ENCODE measurements around the gene RAB26. TPM values are rescaled to one million over a fixed set of nuclear protein-coding genes. Genes with fewer than 3 reads are reported as not detected.

Gene RAB26
- total RNA-seq, 1 donor from 2014 or later, result 0.44 TPM

DNA sequence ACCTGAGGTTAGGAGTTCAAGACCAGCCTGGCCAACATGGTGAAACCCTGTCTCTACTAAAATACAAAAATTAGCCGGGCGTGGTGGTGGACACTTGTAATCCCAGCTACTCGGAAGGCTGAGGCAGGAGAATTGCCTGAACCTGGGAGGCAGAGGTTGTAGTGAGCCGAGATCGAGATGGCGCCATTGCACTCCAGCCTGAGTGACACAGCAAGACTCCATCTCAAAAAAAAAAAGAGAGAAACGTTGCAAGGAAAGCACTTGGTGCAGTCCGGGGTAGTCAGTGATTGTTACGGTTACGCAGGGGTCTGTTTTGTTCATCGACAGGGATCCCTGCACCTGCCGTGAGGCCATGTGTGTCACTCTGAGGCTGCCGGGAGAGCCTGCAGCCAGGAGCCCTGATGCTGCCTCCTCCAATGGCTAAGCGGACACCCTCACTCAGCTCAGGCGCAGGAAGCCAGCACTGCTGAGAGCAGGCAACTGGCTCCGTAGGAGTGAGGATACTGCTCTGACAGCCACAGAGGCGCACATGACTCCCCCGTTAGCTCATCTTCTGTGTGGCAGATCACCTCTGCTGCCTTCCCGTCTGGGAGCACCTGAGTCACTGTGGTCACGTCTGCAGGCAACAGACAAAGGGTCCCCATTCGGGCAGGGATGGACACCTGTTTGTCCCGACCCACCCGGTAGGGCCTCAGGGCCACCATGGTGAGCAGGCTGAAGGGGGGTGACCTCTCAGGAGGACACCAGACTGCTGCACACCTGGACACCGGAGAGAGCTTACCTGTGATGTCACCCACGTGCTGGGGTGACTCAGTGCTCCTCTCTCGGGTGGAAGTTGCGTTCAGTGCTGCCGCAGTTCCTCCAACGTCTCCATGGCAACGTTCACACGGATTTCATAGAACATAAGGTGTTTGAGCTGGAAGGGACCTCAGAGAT lies 5.2 kb upstream of the RAB26 start:
- intact Hi-C loops (cut with micrococcal nuclease), result loop anchor here (5.0 kb wide), 1 partner anchor 281 kb away; no protein-coding TSS in a partner anchor

DNA sequence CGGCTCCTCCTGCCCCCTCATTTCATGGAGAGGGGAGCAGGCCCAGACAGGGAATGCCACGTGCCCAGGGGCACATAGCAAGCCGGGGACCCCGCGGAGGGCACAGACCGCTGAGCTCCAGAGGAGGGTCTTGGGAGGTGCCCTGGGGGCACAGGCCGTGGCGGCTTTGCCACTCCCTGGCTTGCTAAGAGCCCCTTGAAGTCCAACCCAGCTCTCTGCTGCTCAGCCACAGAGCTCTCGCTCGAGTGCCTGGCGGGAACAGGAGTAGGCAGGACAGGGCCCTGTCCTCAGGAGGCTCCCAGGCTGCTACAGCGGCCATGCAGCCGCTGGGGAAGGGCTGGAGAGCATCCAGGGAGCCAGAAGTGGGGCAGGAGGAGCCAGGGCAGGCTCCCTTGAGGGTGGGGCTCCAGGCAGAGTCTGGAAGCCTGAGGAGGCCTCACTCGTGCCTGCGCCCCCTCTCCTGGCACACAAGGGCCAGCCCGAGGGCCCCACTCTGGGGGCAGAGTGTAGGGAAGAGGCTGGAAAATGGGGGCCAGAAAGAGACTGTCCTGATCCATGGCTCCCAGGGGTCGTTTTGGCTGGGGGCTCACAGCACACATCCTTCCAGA lies 4.4 kb upstream of the RAB26 start:
- intact Hi-C loops (cut with micrococcal nuclease), result loop anchor here (5.0 kb wide), 1 partner anchor 282 kb away; no protein-coding TSS in a partner anchor

DNA sequence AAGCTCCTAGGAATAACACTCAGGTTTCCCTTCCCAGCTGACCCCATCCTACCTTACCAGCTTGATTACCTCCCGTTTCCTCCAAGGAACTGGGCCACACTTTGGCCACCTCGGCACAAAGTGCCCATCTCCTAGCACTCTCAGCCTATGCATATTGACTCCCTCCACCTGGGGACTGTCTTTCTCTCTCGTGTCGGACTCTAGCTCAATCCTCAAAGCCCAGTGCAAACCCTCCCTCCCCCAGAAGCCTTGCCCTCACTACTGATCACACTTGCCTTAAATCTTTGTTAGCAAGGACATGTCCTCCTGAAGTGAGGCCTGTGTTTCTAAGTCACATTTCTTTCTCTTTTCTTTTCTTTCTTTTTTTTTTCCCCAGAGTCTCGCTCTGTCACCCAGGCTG lies 2.6 kb upstream of the RAB26 start:
- intact Hi-C loops (cut with micrococcal nuclease), result no loop called here

DNA sequence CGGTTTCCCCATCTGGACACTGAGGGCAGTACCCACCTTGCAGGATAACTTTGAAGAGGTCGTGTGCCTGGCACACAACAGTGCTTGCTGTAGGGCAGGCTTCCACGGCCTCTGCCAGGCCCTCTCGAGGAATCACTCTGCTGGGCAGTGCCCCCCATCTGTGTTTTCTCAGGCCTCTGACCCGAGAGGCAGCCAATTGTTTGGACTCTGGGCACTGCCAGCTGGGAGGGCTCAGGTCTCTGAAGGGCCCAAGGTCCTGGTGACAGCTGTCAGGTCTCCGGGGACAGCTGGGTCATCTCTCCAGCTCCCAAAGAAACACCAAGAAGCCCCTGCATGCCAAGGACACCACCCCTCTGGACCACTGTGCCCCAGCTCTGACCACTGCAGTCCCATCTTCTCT lies 1.0 kb upstream of the RAB26 start:
- intact Hi-C loops (cut with micrococcal nuclease), result no loop called here

DNA sequence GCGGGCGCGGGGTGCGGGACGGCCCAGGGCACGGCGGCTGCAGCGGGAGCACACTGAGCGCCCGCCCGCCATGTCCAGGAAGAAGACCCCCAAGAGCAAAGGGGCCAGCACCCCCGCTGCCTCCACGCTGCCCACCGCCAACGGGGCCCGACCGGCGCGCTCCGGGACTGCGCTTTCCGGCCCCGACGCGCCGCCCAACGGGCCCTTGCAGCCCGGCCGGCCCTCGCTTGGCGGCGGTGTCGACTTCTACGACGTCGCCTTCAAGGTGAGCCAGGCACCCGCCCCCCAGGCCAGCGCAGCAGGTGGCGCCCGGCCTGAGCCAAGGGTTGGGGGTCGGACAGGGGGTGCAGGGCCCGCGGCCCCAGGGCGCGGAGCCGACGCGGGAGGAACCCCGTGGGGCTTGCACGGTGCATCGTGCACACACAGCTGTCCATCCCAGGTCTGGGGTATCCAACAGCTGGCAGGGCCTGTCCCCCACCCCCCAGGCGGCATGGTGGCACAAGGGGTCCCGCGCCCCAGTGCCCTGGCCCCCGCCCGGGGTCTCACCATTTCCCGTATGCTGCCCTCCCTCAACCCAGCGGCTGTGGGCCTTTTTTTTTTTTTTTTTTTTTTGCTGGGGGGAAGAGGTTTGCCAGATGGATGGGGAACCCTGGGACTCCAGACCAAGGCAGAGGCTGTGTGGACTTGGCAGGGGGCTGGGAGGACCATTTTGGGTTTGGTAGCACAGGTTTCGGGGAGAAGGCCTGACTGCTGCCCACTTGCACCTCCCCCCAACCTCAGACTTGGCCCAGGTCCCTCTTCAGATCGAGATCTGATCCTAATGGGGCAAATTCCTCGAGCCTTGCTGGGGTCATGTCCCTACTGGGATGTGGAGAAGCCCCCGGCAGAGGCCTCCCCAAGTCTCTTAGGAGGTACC lies 547 bp downstream of the RAB26 start:
- intact Hi-C loops (cut with micrococcal nuclease), result no loop called here

DNA sequence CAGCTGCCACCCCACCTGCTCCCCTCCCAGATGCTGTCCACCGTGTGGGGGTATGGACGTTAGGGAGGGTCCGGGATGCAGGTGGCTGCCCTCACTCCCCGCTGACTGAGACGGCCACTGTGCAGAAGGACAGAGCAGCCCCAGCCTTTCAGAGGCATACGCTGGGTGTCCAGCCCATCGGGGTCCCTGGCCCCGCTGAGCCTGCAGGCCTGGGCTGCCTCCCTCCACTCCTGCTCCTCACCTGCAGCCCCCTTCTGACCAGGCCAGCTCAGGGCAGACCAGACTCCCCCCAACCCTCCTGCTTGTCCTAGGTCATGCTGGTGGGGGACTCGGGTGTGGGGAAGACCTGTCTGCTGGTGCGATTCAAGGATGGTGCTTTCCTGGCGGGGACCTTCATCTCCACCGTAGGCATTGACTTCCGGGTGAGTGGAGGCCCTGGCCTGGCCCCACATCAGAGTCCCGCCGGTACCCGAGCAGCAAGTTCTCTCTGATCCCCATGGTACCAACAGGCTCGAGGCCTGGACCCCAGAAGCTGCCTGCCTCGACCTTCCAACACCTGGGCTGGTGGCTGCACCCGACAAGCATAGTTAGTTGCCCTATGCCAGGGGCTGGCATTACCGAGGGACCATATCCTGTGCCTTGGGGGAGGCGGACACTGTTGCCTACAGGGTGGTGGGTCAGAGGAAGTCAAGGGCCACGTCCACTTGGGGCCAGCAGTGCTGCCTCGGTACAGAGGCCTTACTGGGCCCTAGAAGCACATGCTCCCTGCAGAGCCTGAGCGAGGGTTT lies 1.4 kb downstream of the RAB26 start:
- intact Hi-C loops (cut with micrococcal nuclease), result loop anchor here (10.0 kb wide), 1 partner anchor 525 kb away; no protein-coding TSS in a partner anchor

DNA sequence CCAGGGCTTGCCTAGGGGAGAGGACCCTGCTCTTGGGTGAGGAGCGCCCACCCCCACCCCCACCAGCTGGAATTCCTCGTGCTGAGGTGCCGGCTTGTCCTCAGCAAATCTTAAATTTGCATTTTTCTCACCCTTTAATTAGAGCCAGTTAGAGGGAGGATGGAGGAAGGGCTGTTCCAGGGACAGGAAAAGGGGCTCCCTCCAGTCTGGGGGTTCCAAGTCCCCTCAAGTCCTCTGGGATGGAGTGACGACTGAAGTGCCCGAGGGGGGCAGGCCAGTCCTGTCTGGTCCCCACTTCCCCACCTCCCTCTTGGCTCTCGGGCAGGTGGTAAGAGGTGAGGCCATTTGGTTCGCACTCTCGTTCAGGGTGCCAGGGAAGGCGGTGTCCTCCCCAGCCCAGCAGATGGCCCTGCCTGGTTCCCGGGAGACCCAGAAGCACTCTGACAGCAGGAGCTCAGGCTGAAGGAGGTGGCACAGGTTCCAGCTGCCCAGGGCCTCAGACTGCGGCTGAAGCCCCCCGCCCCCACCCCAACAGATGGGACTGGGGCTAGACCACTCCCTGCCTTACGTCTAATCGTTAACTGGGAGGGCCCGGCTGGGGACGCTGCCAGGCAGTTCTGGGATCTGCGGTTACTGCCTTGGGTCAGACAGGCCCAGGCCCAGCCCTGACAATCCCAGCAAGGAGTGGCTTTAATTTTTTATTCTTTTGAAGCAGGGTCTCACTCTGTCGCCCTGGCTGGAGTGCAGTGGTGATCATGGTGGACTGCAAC lies 2.2 kb downstream of the RAB26 start:
- intact Hi-C loops (cut with micrococcal nuclease), result loop anchor here (10.0 kb wide), 1 partner anchor 524 kb away; no protein-coding TSS in a partner anchor

DNA sequence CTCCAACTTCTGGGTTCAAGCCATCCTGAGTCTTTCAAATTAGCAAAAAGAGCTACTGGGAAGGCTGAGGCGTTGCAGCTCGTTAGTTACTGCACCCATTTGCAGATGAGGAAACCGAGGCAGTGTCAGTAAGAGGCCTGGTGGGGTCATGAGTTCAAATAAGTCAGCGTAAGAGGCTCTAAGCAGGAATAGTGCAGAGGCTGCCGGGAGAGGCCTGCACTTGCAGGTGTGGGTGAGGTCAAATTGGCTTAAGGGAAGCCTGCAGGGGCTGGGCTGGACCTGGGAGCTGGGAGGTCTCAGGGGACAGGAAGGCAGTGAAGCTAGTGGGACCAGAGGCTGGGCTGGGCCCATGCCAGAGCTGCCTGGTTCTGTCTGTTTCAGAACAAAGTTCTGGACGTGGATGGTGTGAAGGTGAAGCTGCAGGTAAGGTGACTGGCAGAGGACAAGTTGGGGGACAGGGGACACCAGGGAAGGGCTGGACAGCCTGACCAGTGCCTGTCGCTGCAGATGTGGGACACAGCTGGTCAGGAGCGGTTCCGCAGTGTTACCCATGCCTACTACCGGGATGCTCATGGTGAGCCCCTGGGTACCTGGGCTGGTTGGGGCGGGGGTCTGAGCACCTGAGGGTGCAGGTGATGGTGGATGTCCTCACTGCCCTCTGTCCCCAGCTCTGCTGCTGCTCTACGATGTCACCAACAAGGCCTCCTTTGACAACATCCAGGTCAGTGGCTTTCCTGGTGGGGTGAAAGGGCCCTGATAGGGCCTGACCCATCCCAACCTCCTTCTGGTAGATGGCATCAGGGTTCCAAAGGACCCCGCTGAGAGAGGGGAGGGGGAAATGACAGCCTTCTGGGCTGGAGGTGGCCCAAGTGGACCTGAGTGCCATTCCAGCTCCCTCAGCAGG lies 3.0 kb downstream of the RAB26 start:
- intact Hi-C loops (cut with micrococcal nuclease), result loop anchor here (10.0 kb wide), 1 partner anchor 523 kb away; no protein-coding TSS in a partner anchor

DNA sequence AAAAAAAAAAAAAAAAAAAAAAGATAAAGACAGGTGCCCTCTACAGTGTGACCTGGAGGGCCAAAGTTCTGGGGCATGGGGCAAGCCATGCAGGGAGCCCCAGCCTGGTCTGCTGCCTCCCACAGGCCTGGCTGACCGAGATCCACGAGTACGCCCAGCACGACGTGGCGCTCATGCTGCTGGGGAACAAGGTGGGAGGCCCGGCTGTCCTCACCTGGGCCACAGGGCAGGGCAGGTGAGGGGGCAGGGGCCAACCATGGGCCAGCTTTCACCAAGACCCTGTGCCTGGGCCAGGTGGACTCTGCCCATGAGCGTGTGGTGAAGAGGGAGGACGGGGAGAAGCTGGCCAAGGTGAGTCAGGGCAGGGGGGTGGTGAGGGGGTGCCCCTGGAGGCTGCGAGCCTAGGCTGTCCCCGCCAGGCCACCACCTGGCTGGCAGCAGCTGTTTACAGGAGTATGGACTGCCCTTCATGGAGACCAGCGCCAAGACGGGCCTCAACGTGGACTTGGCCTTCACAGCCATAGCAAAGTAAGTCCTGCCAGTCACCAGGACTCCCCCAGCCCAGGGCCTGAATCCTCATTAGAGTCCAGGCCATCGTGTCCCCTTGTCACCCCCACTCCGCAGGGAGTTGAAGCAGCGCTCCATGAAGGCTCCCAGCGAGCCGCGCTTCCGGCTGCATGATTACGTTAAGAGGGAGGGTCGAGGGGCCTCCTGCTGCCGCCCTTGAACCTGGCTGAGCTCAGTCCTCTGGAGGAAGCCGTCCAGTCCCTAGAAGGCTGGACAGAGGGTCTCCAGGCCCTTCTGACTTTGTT lies 4.5 kb downstream of the RAB26 start:
- intact Hi-C loops (cut with micrococcal nuclease), result loop anchor here (10.0 kb wide), 1 partner anchor 522 kb away; no protein-coding TSS in a partner anchor

DNA sequence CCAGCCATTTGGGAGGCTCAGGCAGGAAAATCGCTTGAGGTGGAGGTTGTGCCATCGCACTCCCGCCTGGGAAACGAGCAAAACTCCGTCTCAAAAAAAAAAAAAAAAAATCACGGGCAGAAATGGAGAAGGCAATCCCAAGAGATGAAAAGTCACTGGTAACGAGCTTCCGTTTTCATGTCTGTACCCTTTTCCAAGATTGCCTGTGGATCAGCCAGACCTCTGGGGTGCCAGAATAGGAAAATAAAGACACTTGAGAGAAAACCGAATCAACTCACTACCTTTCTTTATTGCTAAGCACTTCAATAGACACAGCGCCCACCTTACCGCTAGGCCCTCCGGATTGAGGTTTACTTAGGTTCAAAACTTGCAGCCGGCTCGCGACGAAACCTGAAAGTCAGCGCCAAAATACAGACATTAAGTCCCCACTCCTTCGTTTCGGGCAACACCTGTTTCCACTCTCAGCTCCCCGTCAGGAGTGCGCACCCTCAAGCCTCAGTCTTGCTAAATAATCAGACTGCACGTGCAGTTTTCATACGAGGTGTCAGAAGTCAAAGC lies 6.2 kb downstream of the RAB26 start:
- intact Hi-C loops (cut with micrococcal nuclease), result loop anchor here (1.0 to 10.0 kb wide), 16 partner anchors 14 to 542 kb away; partner anchors contain the start of genes CRAMP1, E4F1, ECI1 and FAHD1

DNA sequence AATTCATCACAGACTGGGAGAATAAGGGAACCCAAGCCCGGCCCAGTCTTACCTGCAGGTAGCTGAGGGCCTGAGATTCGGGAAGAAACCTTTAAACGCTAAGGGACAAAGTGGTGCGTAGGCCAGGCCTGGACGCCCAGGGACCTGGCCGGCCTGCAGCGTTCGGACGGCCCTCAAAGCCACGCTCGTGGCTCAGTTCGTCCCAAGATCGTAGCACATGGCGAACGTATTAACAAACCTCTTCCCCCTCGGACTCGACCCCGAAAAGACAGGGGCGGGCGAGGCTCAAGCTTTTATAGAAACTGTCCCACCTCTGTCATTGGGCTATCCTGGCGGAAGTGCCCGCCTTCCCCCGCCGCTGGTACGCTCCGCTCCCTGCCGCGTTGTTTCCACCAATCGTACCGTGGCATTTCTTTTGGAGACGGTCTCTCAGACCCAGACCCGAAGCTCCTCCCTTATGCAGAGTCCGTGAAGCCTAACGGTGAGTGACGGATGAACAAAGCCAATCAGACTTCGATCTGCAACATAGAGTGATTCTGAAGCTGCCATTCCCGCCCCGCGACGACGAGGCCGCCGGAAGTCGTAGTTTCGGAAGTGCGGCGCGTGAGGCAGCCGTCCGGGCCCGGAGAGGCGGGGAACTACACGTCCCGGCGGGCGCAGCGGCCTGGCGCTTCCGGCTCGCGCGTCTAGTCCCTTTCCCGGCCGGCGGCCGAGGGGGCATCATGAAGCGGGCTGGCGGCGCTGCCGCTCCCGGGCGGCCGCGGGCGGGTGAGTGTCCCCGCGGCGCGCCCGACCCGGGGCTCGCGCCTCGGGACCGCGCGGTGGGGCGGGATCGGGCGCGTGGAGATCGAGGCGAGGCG lies 6.9 kb downstream of the RAB26 start, which contains the start of gene TRAF7:
TSS of gene TRAF7 (plus strand) at position 692 of the 860 bp plus-strand sequence. CDS start 8,139 bp downstream, outside the sequence.
- intact Hi-C loops (cut with micrococcal nuclease), result loop anchor here (1.0 to 10.0 kb wide), 16 partner anchors 15 to 543 kb away; partner anchors contain the start of genes CRAMP1, E4F1, ECI1 and FAHD1

DNA sequence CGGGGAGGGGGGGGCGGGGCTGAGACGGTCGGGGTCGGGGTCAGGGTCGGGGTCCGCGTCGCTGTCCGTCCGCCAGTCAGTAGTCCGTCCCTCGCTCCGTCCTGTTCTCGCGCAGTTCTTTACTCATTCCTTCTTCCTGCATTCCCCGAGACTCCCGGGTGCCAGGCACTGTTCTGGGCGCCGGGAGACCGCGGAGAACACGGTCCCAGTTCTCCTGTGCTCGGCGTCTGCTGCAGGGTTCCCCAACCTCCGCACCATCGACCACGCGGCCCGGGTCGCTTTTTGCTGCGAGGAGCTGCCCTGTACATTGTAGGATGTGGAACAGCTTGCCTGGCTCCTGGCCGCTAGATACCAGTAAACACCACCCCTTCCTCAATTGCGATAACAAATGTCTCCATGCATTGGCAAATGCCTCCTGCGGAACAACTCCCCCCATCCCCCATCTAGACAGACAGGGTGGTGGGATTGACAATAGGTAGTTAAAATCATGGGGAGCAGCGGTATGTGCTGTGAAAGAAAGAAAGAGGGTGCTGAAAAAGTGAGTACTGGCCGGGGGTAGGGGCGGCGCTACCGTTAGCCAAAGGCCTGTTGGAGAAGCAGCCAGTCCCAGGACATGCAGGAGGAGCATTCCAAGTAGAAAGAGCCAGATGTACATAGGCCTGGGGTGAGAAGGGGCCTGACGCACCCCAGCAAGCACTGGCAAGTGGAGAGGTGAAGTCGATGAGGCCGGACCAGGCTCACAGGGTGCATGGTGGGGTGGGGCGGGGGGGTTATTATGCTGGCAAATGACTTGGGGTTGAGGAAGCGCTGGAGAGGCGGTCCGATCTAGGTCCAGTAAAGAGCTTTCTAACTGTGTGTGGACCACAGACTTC lies 7.8 kb downstream of the RAB26 start:
- intact Hi-C loops (cut with micrococcal nuclease), result loop anchor here (1.0 to 10.0 kb wide), 16 partner anchors 15 to 544 kb away; partner anchors contain the start of genes CRAMP1, E4F1, ECI1 and FAHD1

DNA sequence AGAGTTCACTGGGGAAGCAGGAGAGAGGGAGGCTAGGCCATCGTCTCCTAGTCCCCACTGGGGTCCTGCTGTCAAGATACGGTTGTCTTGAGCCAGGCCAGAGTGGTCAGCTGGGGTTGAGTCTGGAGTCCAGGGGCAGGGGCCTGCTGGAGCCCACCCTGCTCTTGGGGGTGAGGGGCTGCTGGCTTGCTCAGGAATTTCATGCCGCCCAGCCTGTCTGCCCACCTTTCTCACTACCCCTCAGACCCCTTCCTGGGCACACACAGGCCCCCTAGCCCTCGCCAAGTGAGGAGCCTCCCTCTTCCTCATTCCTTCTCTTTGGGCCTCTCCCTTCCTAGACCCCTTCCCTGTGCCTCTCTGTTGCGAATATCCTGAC lies 8.4 kb downstream of the RAB26 start:
- intact Hi-C loops (cut with micrococcal nuclease), result loop anchor here (5.0 to 10.0 kb wide), 3 partner anchors 95 to 545 kb away; partner anchors contain the start of genes CRAMP1, ECI1 and IFT140

DNA sequence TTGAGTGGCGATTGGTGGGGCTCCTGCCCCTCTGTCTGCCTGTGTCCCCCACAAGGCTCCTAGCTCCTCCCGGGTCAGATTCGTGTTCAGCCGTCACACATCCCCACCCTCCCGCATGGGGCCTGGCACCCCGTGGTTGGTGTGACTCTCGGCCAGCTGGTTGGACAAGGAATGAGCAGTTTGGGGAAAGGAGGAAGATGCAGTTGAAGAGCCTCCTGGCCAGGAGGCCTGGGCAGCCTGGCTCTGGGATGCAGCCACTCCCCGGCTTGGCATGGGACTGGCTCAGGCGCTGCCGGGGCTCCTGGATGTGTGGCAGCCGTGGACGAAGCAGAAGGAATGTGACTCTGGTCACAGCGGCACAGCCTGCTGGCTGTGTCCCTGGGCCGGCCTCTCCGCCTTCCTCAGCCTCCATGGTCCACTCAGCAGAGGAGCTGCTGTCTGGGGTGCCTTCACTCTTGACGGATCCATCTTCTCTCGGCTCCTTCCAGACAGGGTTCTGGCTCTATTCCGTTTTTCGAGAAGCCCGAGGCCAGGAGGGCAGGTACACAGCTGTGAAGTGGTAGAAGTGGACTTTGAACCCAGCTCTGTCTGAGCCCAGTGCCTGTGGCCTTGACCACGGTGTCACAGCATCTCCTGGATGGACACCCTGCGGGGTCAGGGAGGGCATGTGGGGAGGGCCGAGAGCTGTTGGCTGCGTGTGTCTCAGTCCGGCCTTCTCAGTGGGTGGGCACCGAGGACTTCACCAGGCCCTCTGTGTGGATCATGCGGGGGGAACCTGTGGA lies 9.2 kb downstream of the RAB26 start:
- intact Hi-C loops (cut with micrococcal nuclease), result loop anchor here (5.0 to 10.0 kb wide), 3 partner anchors 95 to 545 kb away; partner anchors contain the start of genes CRAMP1, ECI1 and IFT140
